Inferior parietal cortex (tissue), 1 donor: Measurements from ENCODE around the gene SENP6.
"Not testable (repeated sequence)": the region's sequence is repeated elsewhere in the genome, so short reads cannot be mapped to it uniquely, and the experiment has no call there.

Source experiments
- DNase-seq: peaks from one replicate; pipeline ENCODE4 v3.0.0-alpha.2; 2016; ENCODE audit errors: extremely low spot score

The SENP6 gene, protein sequence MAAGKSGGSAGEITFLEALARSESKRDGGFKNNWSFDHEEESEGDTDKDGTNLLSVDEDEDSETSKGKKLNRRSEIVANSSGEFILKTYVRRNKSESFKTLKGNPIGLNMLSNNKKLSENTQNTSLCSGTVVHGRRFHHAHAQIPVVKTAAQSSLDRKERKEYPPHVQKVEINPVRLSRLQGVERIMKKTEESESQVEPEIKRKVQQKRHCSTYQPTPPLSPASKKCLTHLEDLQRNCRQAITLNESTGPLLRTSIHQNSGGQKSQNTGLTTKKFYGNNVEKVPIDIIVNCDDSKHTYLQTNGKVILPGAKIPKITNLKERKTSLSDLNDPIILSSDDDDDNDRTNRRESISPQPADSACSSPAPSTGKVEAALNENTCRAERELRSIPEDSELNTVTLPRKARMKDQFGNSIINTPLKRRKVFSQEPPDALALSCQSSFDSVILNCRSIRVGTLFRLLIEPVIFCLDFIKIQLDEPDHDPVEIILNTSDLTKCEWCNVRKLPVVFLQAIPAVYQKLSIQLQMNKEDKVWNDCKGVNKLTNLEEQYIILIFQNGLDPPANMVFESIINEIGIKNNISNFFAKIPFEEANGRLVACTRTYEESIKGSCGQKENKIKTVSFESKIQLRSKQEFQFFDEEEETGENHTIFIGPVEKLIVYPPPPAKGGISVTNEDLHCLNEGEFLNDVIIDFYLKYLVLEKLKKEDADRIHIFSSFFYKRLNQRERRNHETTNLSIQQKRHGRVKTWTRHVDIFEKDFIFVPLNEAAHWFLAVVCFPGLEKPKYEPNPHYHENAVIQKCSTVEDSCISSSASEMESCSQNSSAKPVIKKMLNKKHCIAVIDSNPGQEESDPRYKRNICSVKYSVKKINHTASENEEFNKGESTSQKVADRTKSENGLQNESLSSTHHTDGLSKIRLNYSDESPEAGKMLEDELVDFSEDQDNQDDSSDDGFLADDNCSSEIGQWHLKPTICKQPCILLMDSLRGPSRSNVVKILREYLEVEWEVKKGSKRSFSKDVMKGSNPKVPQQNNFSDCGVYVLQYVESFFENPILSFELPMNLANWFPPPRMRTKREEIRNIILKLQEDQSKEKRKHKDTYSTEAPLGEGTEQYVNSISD

DNA sequence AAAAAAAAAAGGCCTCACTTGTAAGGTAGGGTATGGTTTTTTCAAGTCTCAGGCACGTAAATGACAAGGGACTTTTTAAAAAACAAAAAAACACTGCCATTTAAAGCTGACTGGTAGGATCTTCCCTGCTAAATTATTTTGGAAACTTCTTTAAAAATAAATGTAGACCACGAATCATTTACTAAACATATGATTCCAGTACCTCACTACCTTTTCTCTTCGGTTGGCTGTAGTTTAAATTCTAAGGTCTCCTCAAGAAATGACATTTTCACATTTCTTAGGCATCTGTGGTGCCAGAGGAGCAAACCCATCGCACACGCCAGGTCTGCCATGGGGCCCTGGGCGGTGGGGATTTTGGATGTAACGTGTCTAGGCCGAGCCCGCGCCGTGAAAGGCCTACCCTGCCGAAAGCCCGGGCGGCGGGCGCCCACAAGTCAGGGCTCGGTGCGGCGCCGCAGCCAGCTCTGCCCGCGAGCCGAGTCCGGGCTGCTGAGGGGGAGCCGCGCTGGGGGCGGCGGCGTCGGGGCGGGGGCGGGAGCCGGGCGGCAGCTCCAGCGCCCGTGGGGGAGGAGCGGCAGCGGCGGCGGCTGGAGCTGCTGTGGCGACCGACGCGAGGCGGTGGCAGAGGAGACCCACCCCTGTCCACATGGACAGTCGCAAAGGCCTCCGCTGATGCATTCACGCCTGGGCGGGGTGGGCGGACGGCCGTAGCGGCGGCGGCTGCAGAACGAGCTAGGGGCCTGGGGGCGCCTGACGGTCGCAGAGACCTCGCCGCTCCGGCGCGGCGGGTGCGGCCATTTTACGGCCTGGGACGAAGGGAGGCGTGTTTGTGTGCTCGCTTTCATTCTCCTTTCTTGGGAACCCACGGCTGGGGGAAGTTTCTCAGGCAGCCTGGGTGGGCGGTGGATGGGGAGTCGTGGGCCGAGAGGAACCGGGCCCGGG lies at the start of gene SENP6:
Gene SENP6 (plus strand): TSS at position 577 of the 942 bp plus-strand sequence. CDS start 645 bp downstream, outside the sequence.
- peak; percentile 70 for DNase-seq

- no peak for DNase-seq
Measured at GRCh38 chr6:75556240-75556639, 45.4 kb upstream of the SENP6 start.

DNA sequence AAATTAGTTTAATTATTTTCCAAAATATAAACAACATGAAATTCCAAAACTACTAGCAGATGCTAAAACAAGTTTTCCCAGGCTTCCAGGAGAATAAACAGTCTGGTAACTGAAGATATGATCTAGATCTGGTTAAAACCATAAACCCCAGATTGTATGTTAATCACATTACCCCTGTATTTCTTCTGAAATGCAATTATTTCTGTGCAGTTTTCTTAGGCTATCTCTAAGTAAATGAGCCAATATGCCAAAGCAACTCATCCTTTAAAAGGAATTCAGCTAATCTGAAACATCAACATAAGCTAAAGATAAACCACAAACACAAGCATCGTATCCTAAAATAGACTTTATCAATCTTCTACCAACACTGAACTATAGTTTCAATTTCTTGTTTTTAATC lies 44.6 kb upstream of the SENP6 start:
- DNase-seq: no peak

- no peak for DNase-seq
Measured at GRCh38 chr6:75563032-75563431, 38.6 kb upstream of the SENP6 start.

- DNase-seq: no peak
Measured at GRCh38 chr6:75566137-75566767, 35.4 kb upstream of the SENP6 start.

- no peak for DNase-seq
Measured at GRCh38 chr6:75568100-75568499, 33.6 kb upstream of the SENP6 start.

- DNase-seq: no peak
Measured at GRCh38 chr6:75568965-75569364, 32.7 kb upstream of the SENP6 start.

- DNase-seq: not testable (repeated sequence)
Measured at GRCh38 chr6:75570671-75571070, 31.0 kb upstream of the SENP6 start.

- no peak for DNase-seq
Measured at GRCh38 chr6:75572072-75572471, 29.6 kb upstream of the SENP6 start.

DNA sequence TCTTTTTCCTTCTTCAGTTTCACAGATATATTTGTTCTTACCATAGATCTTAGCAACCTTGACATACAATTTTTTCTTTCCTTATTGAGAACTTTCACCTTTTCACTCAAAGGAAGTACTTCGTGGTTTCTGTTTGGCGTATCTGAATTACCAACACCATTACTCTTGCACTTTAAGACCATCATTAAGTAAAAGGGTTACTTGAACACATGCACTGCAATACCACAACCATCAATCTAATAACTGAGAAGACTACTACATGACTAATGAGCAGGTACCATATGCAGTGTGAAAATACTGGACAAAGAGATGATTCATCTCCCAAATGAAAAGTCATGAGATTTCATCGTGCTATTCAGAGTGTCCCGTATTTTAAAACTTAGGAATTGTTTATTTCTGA lies 21.7 kb upstream of the SENP6 start:
- DNase-seq: no peak

- no peak for DNase-seq
Measured at GRCh38 chr6:75581231-75581630, 20.4 kb upstream of the SENP6 start.

- DNase-seq: not testable (repeated sequence)
Measured at GRCh38 chr6:75584552-75584951, 17.1 kb upstream of the SENP6 start.

DNA sequence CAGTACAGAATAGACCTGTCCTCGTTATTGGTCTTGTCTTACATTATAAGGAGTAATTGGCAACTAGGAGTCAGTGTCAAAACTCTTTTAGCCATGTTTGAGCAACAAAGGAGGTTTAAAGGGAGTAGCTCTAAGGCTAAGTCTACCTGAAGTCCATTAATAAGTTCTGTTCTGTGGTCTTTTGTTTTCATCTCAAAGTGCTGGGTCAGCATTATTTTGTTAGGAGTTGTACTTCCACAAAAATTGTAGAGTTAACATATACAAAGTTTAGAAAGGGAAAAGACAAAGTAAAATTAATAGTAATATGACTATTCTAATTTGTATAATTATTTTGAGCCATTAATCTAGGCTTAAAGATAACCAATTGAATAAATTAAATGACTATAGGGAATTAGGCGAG lies 12.7 kb upstream of the SENP6 start:
- no peak for DNase-seq

DNA sequence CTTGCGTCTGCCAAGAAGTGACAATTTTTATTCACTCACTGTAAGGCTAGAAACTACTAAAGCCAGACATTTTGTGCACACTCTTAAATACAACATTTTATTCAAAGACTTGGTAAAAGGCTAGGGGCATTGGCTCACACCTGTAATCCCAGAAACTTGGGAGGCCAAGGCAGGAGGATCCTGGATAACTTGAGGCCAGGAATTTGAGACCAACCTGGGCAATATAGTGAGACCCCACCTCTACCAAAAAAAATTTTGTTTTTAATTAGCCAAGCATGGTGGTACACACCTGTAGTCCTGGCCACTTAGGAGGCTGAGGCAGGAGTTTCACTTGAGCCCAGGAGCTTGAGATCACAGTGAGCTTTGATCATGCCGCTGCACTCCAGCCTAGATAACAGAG lies 11.3 kb upstream of the SENP6 start:
- no peak for DNase-seq

DNA sequence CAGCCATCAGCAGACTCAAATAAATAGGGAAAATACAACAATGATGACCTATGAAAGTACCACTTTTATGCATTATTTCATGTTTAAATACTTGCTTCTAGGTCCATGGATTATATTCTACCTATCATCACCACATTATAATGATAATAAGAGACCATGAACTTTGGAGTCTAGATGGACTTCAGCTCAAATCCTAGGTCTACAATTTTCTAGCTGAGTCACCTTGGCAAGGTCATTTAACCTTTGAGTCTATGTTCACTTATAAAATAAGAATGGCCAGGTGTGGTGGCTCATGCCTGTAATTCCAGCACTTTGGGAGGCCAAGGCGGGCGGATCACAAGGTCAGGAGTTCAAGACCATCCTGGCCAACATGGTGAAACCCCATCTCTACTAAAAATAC lies 5.3 kb upstream of the SENP6 start:
- DNase-seq: not testable (repeated sequence)

GRCh38 chr6:75600768-75601167 lies 912 bp upstream of the SENP6 start:
- no peak for DNase-seq

GRCh38 chr6:75602246-75603105 lies 796 bp downstream of the SENP6 start:
- DNase-seq: peak; percentile 63

DNA sequence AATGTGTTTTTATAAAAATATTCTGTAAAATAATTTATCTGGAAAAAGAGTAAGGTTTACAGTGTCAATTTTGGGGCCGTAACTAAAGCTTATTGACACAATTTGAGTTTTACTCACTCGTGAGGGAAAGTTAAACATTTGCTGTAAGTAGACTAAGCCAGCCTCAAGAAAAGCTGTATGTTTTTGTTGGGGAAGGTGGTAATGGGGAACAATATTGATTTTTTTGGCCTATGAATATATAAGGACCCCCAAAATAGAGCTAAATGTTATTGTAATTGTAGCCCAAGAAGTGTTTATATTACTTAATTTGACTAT lies 1.4 kb downstream of the SENP6 start:
- no peak for DNase-seq

- DNase-seq: no peak
Measured at GRCh38 chr6:75604294-75604693, 2.6 kb downstream of the SENP6 start.

- DNase-seq: no peak
Measured at GRCh38 chr6:75605635-75606034, 4.0 kb downstream of the SENP6 start.
